ENCODE data around the gene KCNK3. TPM values are rescaled to one million over a fixed set of nuclear protein-coding genes. Genes with fewer than 3 reads are reported as not detected.

KCNK3 gene
- total and polyA plus RNA-seq, 2 donors (not counting 1 experiment from before 2014, with no cell fraction given): under 0.01 TPM; not detected in 1

- Histone ChIP-seq H3K9ac (ENCODE audit: insufficient read depth, low read length) (no peak overlapping the region), H3K27ac (ENCODE audit: insufficient read depth, low read length) (peak overlapping the region; percentile 37), H3K27me3 (ENCODE audit: control insufficient read depth, insufficient read depth, low read length) (no peaks in the 10 kb centered on the region), H2AFZ (ENCODE audit: low read length) (no peak overlapping the region), H3K4me1 (ENCODE audit: control insufficient read depth, extremely low read depth, insufficient read depth, low read length) (peaks cover 20% of the 10 kb centered on the region), H4K20me1 (ENCODE audit: control insufficient read depth, extremely low read depth, insufficient read depth, low read length) (no peaks in the 10 kb centered on the region), H3K36me3 (ENCODE audit: control insufficient read depth, insufficient read depth, low read length) (peaks cover 24% of the 10 kb centered on the region), H3K4me2 (ENCODE audit: extremely low read depth, insufficient read depth, low read length) (peak overlapping the region; percentile 32), H3K79me2 (ENCODE audit: control insufficient read depth, insufficient read depth, low read length) (peaks cover 54% of the 10 kb centered on the region), H3K9me3 (ENCODE audit: control insufficient read depth, insufficient read depth, low read depth, low read length) (no peaks in the 10 kb centered on the region), H3K4me3 (replicated peaks in 1 of 4; ENCODE audit: control extremely low read depth in 1 of 4, insufficient read depth in 1 of 4, low read depth in 3 of 4, low read length in 4 of 4) (no peak overlapping the region)
- no peak for TF ChIP-seq EZH2 (IDR thresholded peaks at IDR 0.05; ENCODE audit: low read length, missing control alignments)
- TF ChIP-seq, protein P1, sequence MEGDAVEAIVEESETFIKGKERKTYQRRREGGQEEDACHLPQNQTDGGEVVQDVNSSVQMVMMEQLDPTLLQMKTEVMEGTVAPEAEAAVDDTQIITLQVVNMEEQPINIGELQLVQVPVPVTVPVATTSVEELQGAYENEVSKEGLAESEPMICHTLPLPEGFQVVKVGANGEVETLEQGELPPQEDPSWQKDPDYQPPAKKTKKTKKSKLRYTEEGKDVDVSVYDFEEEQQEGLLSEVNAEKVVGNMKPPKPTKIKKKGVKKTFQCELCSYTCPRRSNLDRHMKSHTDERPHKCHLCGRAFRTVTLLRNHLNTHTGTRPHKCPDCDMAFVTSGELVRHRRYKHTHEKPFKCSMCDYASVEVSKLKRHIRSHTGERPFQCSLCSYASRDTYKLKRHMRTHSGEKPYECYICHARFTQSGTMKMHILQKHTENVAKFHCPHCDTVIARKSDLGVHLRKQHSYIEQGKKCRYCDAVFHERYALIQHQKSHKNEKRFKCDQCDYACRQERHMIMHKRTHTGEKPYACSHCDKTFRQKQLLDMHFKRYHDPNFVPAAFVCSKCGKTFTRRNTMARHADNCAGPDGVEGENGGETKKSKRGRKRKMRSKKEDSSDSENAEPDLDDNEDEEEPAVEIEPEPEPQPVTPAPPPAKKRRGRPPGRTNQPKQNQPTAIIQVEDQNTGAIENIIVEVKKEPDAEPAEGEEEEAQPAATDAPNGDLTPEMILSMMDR (conservative IDR thresholded peaks at IDR 0.05 in 1 of 2, IDR thresholded peaks at IDR 0.05 in 1 of 2; ENCODE audit: low read depth in 1 of 2, low read length in 2 of 2): no peak
- peak; percentile 24 to 98 for DNase-seq (ENCODE audit: low read depth in 2 of 2)
Observed at GRCh38 chr2:26772064-26773001, 79.8 kb downstream of the KCNK3 start.

DNA sequence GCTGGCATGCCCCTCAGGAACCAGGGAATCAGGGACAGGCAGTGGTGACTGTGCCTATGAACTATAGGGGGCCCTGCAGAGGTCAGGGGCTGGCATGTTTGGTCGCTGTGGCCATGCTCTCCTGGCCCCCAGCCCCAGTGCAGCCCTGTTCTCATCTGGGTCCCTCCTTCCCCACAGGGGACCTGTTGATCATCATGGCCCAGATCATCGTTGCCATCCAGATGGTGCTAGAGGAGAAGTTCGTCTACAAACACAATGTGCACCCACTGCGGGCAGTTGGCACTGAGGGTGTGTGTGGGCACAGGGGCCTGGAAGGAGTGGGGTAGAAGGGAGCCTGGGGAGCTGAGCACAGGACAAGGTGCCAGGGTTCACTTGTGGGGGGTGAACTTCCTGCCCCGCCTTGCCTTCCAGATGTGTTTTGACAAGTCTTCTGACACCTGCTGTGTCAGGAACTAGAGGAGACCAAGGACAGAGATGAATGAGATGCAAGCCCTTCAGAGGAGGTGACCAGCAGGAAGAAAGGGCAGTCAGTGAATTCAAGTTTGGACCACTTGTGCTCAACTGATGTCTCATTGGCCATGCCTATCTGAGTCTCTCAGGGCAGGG lies 83.8 kb downstream of the KCNK3 start:
- H3K4me3 ChIP-seq (replicated peaks in 1 of 4; ENCODE audit: control extremely low read depth in 1 of 4, insufficient read depth in 1 of 4, low read depth in 3 of 4, low read length in 4 of 4): no peak overlapping the region
- DNase-seq (ENCODE audit: low read depth in 2 of 2): no peak
- no peak overlapping the region for H3K9ac ChIP-seq (ENCODE audit: insufficient read depth, low read length)
- no peaks in the 10 kb centered on the region for H3K27me3 ChIP-seq (ENCODE audit: control insufficient read depth, insufficient read depth, low read length)
- peaks cover 13% of the 10 kb centered on the region for H3K4me1 ChIP-seq (ENCODE audit: control insufficient read depth, extremely low read depth, insufficient read depth, low read length)
- H3K79me2 ChIP-seq (ENCODE audit: control insufficient read depth, insufficient read depth, low read length): peaks cover 21% of the 10 kb centered on the region
- H3K27ac ChIP-seq (ENCODE audit: insufficient read depth, low read length): no peak overlapping the region
- H3K9me3 ChIP-seq (ENCODE audit: control insufficient read depth, insufficient read depth, low read depth, low read length): no peaks in the 10 kb centered on the region
- H2AFZ ChIP-seq (ENCODE audit: low read length): no peak overlapping the region
- no peaks in the 10 kb centered on the region for H4K20me1 ChIP-seq (ENCODE audit: control insufficient read depth, extremely low read depth, insufficient read depth, low read length)
- TF ChIP-seq EZH2 (IDR thresholded peaks at IDR 0.05; ENCODE audit: low read length, missing control alignments): no peak
- TF ChIP-seq, protein P1 (conservative IDR thresholded peaks at IDR 0.05 in 1 of 2, IDR thresholded peaks at IDR 0.05 in 1 of 2; ENCODE audit: low read depth in 1 of 2, low read length in 2 of 2): no peak
- no peak overlapping the region for H3K4me2 ChIP-seq (ENCODE audit: extremely low read depth, insufficient read depth, low read length)
- peaks cover 39% of the 10 kb centered on the region for H3K36me3 ChIP-seq (ENCODE audit: control insufficient read depth, insufficient read depth, low read length)

GRCh38 chr2:26778098-26778497 lies 85.6 kb downstream of the KCNK3 start:
- DNase-seq (ENCODE audit: low read depth in 2 of 2): no peak
- H3K4me1 ChIP-seq (ENCODE audit: control insufficient read depth, extremely low read depth, insufficient read depth, low read length): no peaks in the 10 kb centered on the region
- no peak overlapping the region for H3K4me2 ChIP-seq (ENCODE audit: extremely low read depth, insufficient read depth, low read length)
- TF ChIP-seq, protein P1 (conservative IDR thresholded peaks at IDR 0.05 in 1 of 2, IDR thresholded peaks at IDR 0.05 in 1 of 2; ENCODE audit: low read depth in 1 of 2, low read length in 2 of 2): no peak
- TF ChIP-seq EZH2 (IDR thresholded peaks at IDR 0.05; ENCODE audit: low read length, missing control alignments): no peak
- no peaks in the 10 kb centered on the region for H3K27me3 ChIP-seq (ENCODE audit: control insufficient read depth, insufficient read depth, low read length)
- no peak overlapping the region for H3K9ac ChIP-seq (ENCODE audit: insufficient read depth, low read length)
- no peak overlapping the region for H3K27ac ChIP-seq (ENCODE audit: insufficient read depth, low read length)
- no peak overlapping the region for H3K4me3 ChIP-seq (replicated peaks in 1 of 4; ENCODE audit: control extremely low read depth in 1 of 4, insufficient read depth in 1 of 4, low read depth in 3 of 4, low read length in 4 of 4)
- H3K79me2 ChIP-seq (ENCODE audit: control insufficient read depth, insufficient read depth, low read length): peaks cover 18% of the 10 kb centered on the region
- no peaks in the 10 kb centered on the region for H3K9me3 ChIP-seq (ENCODE audit: control insufficient read depth, insufficient read depth, low read depth, low read length)
- peaks cover 39% of the 10 kb centered on the region for H3K36me3 ChIP-seq (ENCODE audit: control insufficient read depth, insufficient read depth, low read length)
- no peak overlapping the region for H2AFZ ChIP-seq (ENCODE audit: low read length)
- no peaks in the 10 kb centered on the region for H4K20me1 ChIP-seq (ENCODE audit: control insufficient read depth, extremely low read depth, insufficient read depth, low read length)
